HepG2 (cell line): ENCODE measurements around the gene STAP2. TPM values are rescaled to one million over a fixed set of nuclear protein-coding genes. Genes with fewer than 3 reads are reported as not detected.

Source experiments
- ATF7 ChIP-seq, 2 experiments: fragments of 450-650 bp in 1 of 2; sonication (generic) in 1 of 2; formaldehyde crosslinking in 1 of 2; IDR thresholded peaks; 2 replicates each; pipeline versions ENCODE4 v1.4.0 to v1.6.1; 2016 to 2020; ENCODE audit warnings: antibody characterized with exemption in 1 of 2, mild to moderate bottlenecking in 1 of 2, missing genetic modification reagents in 1 of 2
- BCL6 ChIP-seq: IDR thresholded peaks from 2 replicates; pipeline ENCODE4 v1.6.1; 2016; ENCODE audit warnings: missing genetic modification reagents, missing compliant biosample characterization
- FIP1L1 ChIP-seq: fragments of 200-400 bp; formaldehyde crosslinking; IDR thresholded peaks from 2 replicates; pipeline ENCODE4 v1.6.1; 2018; ENCODE audit warnings: low read depth, mild to moderate bottlenecking, low read length, moderate library complexity, borderline replicate concordance; ENCODE audit not compliant: insufficient read depth
- NCOA2 ChIP-seq: sonication (generic); formaldehyde crosslinking; IDR thresholded peaks from 2 replicates; pipeline ENCODE4 v1.8.0; 2022; ENCODE audit warnings: inconsistent platforms
- PAXIP1 ChIP-seq: sonication (generic); formaldehyde crosslinking; conservative IDR thresholded peaks from 2 replicates; pipeline ENCODE4 v1.4.0; 2020; ENCODE audit warnings: mild to moderate bottlenecking, missing genetic modification reagents, moderate library complexity
- TBL1XR1 ChIP-seq: fragments of 150-350 bp; IDR thresholded peaks from 2 replicates; pipeline ENCODE4 v1.6.1; 2014; ENCODE audit warnings: borderline replicate concordance, low read length; ENCODE audit not compliant: partially characterized antibody
- XRCC5 ChIP-seq: fragments of 200-400 bp; formaldehyde crosslinking; optimal IDR thresholded peaks from 2 replicates; pipeline ENCODE3; 2017; ENCODE audit warnings: mild to moderate bottlenecking, low read length
- ZBTB38 ChIP-seq: sonication (generic); formaldehyde crosslinking; IDR thresholded peaks from 2 replicates; pipeline ENCODE4 v1.5.1; 2020; ENCODE audit warnings: mild to moderate bottlenecking, missing genetic modification reagents
- polyA plus RNA-seq, 8 experiments: library from polyadenylated mRNA; depleted of rRNA in 3 of 8; stranded (reverse) in 7 of 8; unstranded in 1 of 8; fragments of >200 nt; fragmentation: Illumina TruSeq in 4 of 8; extraction: Trizol in 4 of 8; gene quantifications; 2 replicates each; pipeline versions ENCODE4 v1.2.1 to v1.2.3, GENCODE V29; 2011 to 2016; ENCODE audit warnings: low read depth in 4 of 8, missing spikeins in 1 of 8, mixed read lengths in 1 of 8; ENCODE audit not compliant: insufficient read depth in 1 of 8
- total RNA-seq, 5 experiments: library from RNA; depleted of rRNA; stranded (reverse); fragments of >200 nt; fragmentation: Illumina TruSeq; extraction: Trizol; gene quantifications; 2 replicates each; pipeline ENCODE4 v1.2.3, GENCODE V29; 2016; ENCODE audit warnings: low read depth in 1 of 5
- TF ChIP-seq, protein P1 (sequence below), 2 experiments: fragments of 450-650 bp in 1 of 2; sonication (generic) in 1 of 2; formaldehyde crosslinking; IDR thresholded peaks; 2 replicates each; pipeline versions ENCODE4 v1.5.0 to v1.8.0; 2020 to 2022; ENCODE audit warnings: mild to moderate bottlenecking in 1 of 2, missing genetic modification reagents in 1 of 2
- TF ChIP-seq, protein P2 (sequence below): sonication (generic); formaldehyde crosslinking; IDR thresholded peaks from 2 replicates; pipeline ENCODE4 v1.5.0; 2020; ENCODE audit warnings: mild to moderate bottlenecking, missing genetic modification reagents, borderline replicate concordance
- TF ChIP-seq, protein P3 (sequence below): sonication (generic); formaldehyde crosslinking; IDR thresholded peaks from 2 replicates; pipeline ENCODE4 v1.8.0; 2022; ENCODE audit warnings: missing genetic modification reagents, mild to moderate bottlenecking, borderline replicate concordance
- TF ChIP-seq, protein P4 (sequence below): sonication (generic); IDR thresholded peaks from 2 replicates; pipeline ENCODE4 v1.6.1; 2016; ENCODE audit warnings: low read depth, borderline replicate concordance
- TF ChIP-seq, protein P5 (sequence below): sonication (generic); formaldehyde crosslinking; IDR thresholded peaks from 2 replicates; pipeline ENCODE4 v1.5.0; 2020; ENCODE audit warnings: mild to moderate bottlenecking, missing genetic modification reagents, moderate library complexity

STAP2 gene
- total and polyA plus RNA-seq, 2 of the 13 experiments (the other 11 are each of a cell fraction or from before 2014, with no cell fraction given), result 39.0 to 43.7 TPM

- TF ChIP-seq XRCC5, result peak; percentile 18
- TF ChIP-seq, protein P1, sequence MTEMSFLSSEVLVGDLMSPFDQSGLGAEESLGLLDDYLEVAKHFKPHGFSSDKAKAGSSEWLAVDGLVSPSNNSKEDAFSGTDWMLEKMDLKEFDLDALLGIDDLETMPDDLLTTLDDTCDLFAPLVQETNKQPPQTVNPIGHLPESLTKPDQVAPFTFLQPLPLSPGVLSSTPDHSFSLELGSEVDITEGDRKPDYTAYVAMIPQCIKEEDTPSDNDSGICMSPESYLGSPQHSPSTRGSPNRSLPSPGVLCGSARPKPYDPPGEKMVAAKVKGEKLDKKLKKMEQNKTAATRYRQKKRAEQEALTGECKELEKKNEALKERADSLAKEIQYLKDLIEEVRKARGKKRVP (CRISPR knock-in tag; IDR thresholded peaks at IDR 0.05), result 0 out of 4 replicates have a peak, but pooled peaks of 1 of the 2 experiments have one; percentile 19
- TF ChIP-seq, protein P2, sequence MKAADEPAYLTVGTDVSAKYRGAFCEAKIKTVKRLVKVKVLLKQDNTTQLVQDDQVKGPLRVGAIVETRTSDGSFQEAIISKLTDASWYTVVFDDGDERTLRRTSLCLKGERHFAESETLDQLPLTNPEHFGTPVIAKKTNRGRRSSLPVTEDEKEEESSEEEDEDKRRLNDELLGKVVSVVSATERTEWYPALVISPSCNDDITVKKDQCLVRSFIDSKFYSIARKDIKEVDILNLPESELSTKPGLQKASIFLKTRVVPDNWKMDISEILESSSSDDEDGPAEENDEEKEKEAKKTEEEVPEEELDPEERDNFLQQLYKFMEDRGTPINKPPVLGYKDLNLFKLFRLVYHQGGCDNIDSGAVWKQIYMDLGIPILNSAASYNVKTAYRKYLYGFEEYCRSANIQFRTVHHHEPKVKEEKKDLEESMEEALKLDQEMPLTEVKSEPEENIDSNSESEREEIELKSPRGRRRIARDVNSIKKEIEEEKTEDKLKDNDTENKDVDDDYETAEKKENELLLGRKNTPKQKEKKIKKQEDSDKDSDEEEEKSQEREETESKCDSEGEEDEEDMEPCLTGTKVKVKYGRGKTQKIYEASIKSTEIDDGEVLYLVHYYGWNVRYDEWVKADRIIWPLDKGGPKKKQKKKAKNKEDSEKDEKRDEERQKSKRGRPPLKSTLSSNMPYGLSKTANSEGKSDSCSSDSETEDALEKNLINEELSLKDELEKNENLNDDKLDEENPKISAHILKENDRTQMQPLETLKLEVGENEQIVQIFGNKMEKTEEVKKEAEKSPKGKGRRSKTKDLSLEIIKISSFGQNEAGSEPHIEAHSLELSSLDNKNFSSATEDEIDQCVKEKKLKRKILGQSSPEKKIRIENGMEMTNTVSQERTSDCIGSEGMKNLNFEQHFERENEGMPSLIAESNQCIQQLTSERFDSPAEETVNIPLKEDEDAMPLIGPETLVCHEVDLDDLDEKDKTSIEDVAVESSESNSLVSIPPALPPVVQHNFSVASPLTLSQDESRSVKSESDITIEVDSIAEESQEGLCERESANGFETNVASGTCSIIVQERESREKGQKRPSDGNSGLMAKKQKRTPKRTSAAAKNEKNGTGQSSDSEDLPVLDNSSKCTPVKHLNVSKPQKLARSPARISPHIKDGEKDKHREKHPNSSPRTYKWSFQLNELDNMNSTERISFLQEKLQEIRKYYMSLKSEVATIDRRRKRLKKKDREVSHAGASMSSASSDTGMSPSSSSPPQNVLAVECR (CRISPR knock-in tag), result peak; percentile 32; the same call in 1 of the 2 replicates
- peak; percentile 44; the same call in 1 of the 2 replicates for TF ChIP-seq BCL6 (CRISPR knock-in tag)
- TF ChIP-seq ATF7 (IDR thresholded peaks at IDR 0.05), result peak; percentile 83
- TF ChIP-seq ATF7 (CRISPR knock-in tag; IDR thresholded peaks at IDR 0.05), result no peak; the same call in 1 of the 2 replicates
- TF ChIP-seq PAXIP1, result 0 out of 2 replicates have a peak, but pooled peaks have one; percentile 5
- TF ChIP-seq, protein P3, sequence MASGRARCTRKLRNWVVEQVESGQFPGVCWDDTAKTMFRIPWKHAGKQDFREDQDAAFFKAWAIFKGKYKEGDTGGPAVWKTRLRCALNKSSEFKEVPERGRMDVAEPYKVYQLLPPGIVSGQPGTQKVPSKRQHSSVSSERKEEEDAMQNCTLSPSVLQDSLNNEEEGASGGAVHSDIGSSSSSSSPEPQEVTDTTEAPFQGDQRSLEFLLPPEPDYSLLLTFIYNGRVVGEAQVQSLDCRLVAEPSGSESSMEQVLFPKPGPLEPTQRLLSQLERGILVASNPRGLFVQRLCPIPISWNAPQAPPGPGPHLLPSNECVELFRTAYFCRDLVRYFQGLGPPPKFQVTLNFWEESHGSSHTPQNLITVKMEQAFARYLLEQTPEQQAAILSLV, result no peak
- TF ChIP-seq, protein P4, sequence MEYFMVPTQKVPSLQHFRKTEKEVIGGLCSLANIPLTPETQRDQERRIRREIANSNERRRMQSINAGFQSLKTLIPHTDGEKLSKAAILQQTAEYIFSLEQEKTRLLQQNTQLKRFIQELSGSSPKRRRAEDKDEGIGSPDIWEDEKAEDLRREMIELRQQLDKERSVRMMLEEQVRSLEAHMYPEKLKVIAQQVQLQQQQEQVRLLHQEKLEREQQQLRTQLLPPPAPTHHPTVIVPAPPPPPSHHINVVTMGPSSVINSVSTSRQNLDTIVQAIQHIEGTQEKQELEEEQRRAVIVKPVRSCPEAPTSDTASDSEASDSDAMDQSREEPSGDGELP, result peak; percentile 49; the same call in 1 of the 2 replicates
- TF ChIP-seq FIP1L1, result 0 out of 2 replicates have a peak, but pooled peaks have one; percentile 28
- TF ChIP-seq NCOA2, result peak; percentile 20; the same call in 1 of the 2 replicates
- TF ChIP-seq, protein P5, sequence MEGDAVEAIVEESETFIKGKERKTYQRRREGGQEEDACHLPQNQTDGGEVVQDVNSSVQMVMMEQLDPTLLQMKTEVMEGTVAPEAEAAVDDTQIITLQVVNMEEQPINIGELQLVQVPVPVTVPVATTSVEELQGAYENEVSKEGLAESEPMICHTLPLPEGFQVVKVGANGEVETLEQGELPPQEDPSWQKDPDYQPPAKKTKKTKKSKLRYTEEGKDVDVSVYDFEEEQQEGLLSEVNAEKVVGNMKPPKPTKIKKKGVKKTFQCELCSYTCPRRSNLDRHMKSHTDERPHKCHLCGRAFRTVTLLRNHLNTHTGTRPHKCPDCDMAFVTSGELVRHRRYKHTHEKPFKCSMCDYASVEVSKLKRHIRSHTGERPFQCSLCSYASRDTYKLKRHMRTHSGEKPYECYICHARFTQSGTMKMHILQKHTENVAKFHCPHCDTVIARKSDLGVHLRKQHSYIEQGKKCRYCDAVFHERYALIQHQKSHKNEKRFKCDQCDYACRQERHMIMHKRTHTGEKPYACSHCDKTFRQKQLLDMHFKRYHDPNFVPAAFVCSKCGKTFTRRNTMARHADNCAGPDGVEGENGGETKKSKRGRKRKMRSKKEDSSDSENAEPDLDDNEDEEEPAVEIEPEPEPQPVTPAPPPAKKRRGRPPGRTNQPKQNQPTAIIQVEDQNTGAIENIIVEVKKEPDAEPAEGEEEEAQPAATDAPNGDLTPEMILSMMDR (CRISPR knock-in tag), result peak; percentile 45
- no peak for TF ChIP-seq TBL1XR1
- TF ChIP-seq ZBTB38 (CRISPR knock-in tag), result no peak
Measured at GRCh38 chr19:4375164-4376027, 36.8 kb upstream of the STAP2 start (continued).
